G401.6 (cell line): Measurements from ENCODE around the gene CTDP1.
"Not testable (repeated sequence)": the region's sequence is repeated elsewhere in the genome, so short reads cannot be mapped to it uniquely, and the experiment has no call there.

Experiments
- FAIRE-seq: peaks from 2 replicates; lab custom pipeline; 2012; peaks lifted over from hg19 to GRCh38; lab: Jason Lieb, UNC

Gene CTDP1

DNA sequence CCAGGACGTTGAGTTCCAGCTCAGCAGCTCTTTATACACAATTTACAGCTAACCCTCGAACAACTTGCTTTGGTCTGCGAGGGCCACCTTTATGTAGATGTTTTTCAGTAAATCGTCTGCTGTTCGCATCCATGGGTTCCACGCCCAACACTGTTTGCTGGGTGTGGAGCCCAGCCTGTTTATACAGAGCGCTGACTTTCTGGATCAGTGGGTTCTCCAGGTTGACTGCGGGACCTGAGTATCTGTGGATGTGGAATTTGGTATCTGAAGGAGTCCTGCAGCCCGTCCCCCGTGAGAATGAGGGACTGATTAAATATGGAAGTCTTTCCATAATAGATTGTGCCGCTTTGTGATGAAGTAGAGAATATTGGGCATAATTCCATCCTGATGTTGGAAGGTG is 2.9 kb downstream of the CTDP1 start:
- FAIRE-seq = no peak

- no peak for FAIRE-seq
Measured at GRCh38 chr18:79682894-79683625, 3.5 kb downstream of the CTDP1 start.

DNA sequence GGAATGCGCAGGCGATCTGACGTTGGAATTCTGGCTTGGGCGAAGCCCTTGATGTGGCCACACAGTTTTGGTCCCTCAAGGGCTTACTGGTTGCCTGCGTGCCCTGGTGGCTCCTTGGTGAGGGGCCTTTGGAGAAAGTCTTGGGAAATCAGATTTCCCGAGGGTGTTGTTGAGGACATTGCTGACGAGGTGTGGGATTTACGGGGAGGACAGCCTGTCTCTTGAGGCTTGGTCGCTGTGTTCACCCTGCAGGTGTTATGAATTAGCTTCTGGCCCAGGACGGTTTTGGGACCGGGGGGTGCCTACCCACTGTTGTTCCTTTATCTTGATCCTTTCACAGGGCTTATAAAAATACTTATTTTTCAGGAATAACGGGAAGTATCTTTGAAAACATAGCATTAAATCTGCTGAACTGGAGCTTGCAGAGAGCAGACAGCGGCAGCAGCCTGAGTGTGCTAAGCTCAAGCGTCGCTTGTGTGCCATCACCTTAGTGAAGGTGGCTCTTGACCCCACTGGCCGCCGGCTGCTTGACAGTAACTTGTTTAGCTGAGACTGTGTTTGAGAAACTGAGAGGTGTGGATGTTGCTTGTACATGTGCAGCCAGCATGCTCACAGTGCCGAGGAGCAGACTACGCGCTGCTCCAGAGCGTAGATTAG is 4.2 kb downstream of the CTDP1 start:
- FAIRE-seq = no peak

DNA sequence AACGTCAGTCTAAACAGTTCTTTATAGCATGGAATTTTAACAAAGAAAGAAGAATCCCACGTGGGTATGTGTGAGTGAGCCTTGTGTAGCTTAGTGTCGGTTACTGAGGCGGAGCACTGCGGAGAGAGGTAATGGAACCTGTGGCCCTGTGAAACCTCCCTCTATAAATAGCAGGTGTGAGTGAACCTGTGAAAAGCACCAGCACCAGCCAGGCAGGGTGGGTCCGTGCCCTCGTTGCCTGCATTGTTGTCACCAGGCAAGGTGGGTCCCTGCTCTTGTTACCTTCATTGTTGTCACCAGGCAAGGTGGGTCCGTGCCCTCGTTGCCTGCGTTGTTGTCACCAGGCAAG is 4.7 kb downstream of the CTDP1 start:
- FAIRE-seq = no peak

GRCh38 chr18:79684787-79685186 is 5.2 kb downstream of the CTDP1 start:
- no peak for FAIRE-seq

GRCh38 chr18:79685281-79685680 is 5.7 kb downstream of the CTDP1 start:
- FAIRE-seq = no peak

DNA sequence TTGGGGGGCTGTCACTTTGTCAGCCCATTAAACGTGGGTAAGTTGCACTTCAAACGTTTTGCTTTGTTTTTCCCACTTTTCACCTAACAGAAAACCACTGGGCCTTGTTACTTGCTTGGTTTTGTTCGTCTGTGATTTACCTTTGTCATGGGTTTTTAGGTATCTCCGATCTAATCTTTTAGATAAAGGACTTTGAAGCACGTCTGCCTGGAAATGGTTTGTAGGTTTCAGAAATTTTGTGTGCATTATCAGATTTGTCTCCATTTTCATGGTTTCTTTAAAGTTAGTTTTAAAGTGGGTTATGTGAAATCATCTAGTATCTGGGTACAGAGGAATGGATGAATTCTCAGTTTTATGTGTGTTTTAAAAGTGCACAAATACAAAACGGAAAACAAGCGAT is 6.4 kb downstream of the CTDP1 start:
- FAIRE-seq = no peak

DNA sequence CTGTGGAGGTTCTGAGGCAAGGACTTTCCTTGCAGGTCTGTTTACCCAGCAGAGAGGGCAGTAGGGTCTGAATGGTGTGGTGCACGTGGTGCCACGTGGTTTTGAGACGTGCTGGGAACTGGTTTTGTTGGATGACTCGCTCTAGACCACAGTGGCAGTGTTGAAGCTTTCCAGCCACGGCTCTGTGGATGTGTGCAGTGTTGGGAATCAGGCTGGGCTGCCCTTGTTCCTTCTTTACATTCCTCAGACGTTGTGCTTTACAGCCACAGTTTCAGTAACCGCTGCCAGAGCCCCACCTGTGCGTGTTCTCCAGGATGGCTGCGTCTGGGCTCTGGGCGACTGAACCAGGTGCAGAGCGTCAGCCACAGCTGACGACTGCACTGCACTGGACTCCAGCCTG is 8.2 kb downstream of the CTDP1 start:
- FAIRE-seq = no peak

DNA sequence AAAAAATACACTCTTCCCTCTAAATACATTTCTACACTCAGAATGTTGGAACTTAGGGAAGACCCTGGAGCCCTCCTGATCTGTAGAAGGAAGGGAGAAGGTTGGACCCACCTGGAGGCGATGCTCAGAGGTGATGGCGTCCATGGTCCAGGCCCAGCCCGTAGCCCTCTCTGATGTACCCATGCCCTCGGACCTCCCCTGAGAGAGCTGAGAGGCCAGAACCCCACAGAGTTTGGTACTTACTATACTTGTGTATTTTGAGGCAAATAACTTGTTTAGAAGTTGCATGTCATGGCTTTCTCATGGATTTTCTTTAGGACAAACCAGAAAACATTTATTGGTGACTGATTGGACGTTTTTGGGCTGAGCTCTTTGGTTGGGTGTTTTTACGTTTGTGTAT is 10.5 kb downstream of the CTDP1 start:
- no peak for FAIRE-seq

DNA sequence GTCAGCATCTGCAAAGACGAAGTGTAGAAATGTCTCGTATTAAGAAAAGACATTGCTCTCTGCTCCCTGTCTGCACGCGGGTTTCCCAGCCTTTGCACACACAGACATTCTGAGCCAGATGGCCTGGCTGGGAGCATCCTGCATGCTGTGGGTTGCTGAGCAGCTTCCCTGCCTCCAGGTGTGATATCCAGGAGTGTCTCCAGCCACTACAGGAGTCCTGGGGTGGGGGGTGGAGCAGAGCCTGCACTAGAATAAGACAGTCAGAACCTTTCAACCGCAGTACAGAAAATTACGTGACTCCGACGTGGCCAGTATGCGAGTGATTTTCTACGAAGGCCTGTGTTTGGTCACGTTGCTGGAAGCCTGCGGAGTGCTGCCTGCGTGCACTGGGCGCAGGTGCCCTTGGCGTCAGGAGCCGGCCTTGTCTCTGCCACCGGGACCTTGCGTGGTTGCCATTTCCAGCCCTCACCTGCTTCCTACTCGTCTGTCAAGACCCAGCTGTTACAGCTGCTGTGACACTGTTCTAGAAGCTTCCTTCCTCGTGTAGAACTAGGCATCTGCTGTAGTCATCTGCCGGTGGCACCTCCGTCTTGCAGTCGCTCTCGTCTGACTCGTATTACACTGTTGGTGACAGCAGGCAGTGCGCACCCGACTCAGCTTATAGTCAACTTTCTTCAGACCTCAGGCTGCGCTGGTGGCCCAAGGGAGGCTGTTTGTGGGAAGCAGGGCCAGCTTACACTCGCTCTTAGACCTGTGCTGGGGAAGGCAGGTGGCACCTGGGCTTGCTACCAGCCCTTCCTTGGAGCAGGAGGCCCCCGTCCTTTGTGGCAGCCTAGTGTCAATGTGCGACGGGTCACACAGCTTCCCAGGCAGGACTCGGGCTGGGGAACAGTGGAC is 11.2 kb downstream of the CTDP1 start:
- no peak for FAIRE-seq

DNA sequence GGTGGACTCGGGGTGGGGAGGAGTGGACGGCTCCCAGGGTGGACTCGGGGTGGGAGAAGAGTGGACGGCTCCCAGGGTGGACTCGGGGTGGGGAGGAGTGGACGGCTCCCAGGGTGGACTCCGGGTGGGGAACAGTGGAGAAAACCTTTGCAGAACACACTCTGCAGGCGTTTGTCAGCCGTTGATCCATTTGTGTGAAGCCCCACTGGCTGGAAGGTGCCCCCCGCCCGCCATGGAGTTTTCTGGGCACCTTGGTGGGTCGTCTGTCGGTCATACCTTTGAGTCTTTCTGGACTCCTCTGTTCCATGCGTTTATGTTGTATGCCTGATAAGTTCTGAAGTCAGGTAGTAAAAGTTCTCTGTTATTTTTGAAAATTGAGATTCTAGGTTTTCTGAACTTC is 12.5 kb downstream of the CTDP1 start:
- no peak for FAIRE-seq

GRCh38 chr18:79692886-79693285 is 13.3 kb downstream of the CTDP1 start:
- FAIRE-seq = no peak

DNA sequence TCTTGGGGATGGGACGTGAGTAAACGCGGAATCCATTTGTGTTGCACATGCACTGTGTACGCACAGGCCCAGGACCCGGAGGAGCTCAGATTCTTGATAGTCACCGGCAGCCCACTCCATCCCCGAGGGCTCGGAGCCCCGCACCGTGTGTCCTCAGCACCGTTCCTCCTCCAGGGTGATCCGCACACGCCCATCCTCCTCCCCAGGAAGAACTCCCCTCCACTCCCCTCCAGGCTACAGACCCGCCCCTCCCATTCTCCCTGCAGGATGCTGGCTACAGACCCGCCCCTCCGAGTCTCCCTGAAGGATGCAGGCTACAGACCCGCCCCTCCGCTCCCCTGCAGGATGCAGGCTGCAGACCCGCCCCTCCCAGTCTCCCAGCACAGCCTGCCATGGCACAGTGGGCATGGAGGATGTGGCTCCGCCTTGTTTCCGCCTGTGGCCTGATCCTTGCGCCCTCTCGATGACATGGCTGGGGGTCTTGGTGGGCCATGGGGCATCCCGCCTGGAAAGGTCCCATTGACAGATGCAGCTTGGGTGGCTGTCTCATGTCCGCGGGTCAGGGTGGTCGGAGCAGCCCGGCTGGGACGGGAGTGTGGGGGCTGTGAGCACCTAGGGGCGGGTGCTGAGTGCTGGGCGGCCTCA is 14.1 kb downstream of the CTDP1 start:
- FAIRE-seq = no peak

- not testable (repeated sequence) for FAIRE-seq
Measured at GRCh38 chr18:79694206-79694894, 14.7 kb downstream of the CTDP1 start.

- no peak for FAIRE-seq
Measured at GRCh38 chr18:79694895-79695213, 15.3 kb downstream of the CTDP1 start.

DNA sequence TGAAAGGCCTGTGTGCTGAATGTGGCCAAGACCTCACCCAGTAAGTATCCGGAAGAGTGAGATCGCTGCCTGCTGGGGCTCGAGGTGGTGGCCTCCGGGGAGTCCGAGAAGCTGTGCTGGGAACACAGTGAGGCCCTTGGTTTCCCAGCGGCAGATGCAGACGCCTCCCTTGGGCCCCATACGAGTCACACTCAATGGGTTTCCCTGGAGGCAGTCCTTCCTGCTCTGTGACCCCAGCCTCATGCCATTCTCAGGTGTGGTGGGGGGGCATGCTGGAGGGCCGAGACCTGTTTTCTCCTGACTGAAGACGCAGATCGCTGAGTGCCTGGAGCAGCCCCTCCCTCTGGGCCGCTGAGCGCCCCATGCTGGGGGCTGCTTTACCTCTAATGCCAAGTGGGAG is 15.7 kb downstream of the CTDP1 start:
- FAIRE-seq = no peak

DNA sequence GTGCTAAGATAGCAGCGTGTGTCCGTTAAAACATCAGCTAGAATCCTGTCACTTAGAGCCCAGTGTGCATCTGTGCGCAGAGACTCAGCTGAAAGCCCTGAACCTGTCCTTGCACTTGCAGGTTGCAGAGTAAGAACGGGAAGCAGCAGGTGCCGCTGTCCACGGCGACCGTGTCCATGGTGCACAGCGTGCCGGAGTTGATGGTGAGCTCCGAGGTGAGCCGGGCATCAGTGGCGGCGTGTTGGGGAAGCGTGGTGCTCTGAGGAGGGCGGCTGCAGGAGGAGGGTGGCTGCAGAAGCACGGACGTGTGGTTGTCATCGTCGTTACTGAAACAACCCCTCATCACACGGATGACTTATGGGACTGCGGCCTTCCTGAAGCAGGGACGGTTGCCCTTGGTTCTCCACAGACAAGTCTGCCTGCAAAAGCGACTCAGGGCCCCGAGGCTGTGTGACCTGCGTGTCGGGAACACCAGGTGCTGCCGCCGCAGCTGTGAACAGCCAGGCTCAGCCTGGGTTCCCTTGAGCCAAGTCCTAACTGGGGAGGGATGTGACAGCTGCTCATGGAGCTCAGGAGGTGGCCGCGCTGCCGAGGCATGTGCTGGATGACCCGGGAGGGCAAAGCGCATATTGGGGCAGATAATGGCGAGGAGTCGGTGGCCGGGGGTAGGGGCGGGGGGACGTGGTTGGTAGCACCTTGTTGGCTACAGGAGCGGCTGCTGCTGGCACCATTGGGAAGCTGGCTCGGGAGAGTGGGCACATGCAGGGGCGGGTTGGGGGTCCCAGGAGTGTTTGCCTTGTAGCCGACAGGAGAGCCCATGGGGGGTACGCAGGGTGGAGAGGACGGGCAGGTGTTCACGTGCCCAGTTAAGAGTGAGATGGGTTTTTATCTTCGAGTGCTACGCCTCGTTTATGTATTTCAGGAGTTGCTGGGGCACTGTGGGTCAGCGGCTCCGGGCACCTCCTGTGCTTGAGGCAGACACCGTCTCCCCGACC is 16.6 kb downstream of the CTDP1 start:
- no peak for FAIRE-seq

DNA sequence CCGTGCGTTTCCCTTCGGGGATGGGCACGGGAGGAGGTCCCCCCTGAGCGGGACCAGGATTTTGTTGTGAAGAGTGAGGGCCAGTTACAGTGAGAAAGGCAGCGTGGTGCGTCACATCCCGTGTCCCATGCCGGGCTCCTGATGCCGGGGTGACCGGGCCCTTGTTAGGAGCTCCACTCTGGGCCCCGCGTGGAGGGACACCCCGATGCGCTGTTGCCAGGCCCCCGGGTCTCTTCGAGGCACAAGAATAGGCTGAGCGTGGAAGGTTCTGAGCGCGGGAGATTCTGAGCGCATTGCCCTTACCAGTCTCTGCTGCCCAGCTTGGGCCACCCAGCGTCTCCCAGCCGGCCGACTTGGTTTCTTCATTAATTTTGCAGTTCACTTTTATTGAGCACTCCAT is 17.6 kb downstream of the CTDP1 start:
- FAIRE-seq = no peak

- FAIRE-seq = no peak
Measured at GRCh38 chr18:79697976-79698375, 18.4 kb downstream of the CTDP1 start.

DNA sequence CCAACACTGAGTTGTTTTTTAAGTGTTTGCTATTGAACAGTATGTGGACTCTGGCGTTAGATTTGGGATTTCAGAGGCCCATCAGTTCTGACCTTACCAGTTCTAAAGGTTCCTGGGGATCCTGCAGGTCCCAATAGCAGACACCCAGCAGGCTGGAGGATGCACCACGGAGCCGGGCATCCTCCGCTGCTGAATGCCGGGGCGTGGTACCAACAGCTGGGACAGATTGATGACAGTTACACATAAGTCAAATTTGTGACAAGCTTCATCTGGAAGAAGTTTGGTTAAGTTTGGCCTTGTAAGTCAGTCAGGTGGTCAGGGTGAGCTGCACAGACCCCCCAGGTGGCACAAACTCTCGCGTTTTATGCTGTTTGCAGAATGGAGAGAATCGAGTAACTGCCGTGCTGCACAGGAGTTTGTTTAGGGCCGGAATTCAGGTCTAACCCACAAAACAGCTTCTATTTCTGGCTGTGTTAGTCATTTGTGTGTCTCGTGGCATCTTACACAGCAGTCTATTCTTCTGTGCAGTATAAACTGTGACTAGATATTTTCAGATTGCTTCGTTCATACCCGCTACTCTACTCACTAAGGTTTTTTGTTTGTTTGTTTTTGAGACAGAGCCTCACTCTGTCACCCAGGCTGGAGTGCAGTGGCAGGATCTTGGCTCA is 19.2 kb downstream of the CTDP1 start:
- FAIRE-seq = no peak

- FAIRE-seq = no peak
Measured at GRCh38 chr18:79699653-79700052, 20.1 kb downstream of the CTDP1 start.
